Right lobe of liver (tissue), 4 donors: ENCODE results near the gene SPOCD1.

ENCODE experiments used
- CTCF ChIP-seq, 4 donors: fragments of 200-600 bp in 3 of 4; fragments of 450-650 bp in 1 of 4; IDR thresholded peaks; one replicate each; pipeline versions ENCODE4 v1.5.1 to v1.8.0; 2016 to 2022; ENCODE audit warnings: antibody characterized with exemption in 4 of 4, mild to moderate bottlenecking in 2 of 4
- POLR2A ChIP-seq: fragments of 450-650 bp; IDR thresholded peaks from one replicate; pipeline ENCODE4 v1.6.1; 2017; ENCODE audit warnings: antibody characterized with exemption, mild to moderate bottlenecking
- donor health status: DM: no; HTN: no; CAD: no.
- donor health status: DM: no; HTN: no; CAD: no.
- donor health status: DM: no; HTN: yes; CAD: no.

- TF ChIP-seq CTCF (IDR thresholded peaks at IDR 0.05) = no peak
- TF ChIP-seq POLR2A = no peak
Observed at GRCh38 chr1:31759298-31760023, 56.4 kb downstream of the SPOCD1 start.
